AG09309 (cell line): ENCODE measurements around the gene EMCN.

Source experiments
- DNase-seq: peaks from one replicate; pipeline ENCODE4 v3.0.0-alpha.2; 2010; ENCODE audit warnings: low read depth
- H3K4me3 ChIP-seq: 2 replicates; pipeline ENCODE4 v1.5.1; 2011; ENCODE audit warnings: mild to moderate bottlenecking, low read depth, low read length, moderate library complexity; ENCODE audit not compliant: control insufficient read depth
- CTCF ChIP-seq: IDR thresholded peaks from 2 replicates; pipeline ENCODE4 v1.5.1; 2011; ENCODE audit warnings: mild to moderate bottlenecking, low read depth, low read length, inconsistent platforms; ENCODE audit not compliant: insufficient read depth, control insufficient read depth; ENCODE audit errors: missing control alignments

The EMCN gene

DNA sequence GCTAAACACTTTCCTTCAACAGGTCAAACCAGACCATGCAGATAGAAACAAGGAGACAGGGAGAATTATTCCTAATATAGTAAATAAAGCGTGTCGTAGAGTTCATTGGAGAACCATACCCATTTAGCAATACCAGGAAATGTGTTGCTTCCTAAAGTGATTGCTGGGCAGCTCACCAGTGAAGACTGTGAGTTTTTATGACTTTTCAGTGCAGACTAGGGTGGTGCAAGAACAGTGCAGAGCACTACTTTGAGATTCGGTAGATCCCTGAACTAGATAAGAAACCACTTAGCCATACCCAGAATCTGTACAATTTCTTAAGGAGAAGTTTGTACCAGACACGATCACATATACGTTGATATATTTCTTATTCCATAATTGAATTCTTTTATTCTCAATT, 87.4 kb downstream of the EMCN start:
- no peak overlapping the region for H3K4me3 ChIP-seq
- TF ChIP-seq CTCF: no peak
- no peak for DNase-seq

- no peak overlapping the region for H3K4me3 ChIP-seq
- no peak for TF ChIP-seq CTCF
- no peak for DNase-seq
Measured at GRCh38 chr4:100429616-100430015, 88.2 kb downstream of the EMCN start.

DNA sequence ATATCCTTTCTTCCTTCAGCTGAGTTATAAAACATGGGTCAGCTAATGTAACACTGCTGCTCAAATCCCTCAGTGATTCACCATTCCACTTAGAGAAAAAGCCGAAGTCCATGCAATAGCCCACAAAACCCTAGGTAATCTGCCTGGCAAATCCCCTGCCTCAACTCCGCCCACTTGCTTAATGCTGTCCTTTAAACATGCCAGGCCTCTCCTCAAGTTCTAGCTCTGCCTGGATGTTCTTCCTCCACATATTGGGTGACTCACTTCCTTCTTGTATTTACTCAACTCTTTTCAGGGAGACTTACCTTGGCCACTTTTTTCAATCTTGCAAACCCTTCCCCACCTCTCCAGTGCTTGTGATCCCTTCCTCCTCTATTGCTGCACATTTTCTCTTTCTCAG, 89.8 kb downstream of the EMCN start:
- peak; percentile 67 for DNase-seq
- TF ChIP-seq CTCF: no peak
- H3K4me3 ChIP-seq: no peak overlapping the region

DNA sequence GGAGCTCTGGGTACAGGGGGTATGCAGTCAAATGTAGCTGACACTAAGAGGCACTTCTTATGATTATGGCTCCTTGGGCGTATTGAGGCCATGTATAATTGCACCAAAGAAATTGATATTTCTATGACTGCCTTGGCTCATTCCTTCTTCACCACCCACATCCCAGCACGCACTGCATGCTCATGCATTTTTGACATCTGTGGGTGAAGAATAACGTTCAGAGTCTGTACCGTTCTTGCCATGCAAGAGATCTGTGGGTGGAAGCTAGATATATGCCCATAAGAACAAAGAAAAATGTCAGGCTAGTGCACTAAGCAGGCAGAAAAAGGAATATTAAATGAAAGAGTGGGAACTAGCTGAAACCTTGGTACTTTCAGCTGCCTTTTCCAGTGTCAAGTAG, 93.4 kb downstream of the EMCN start:
- DNase-seq: no peak
- H3K4me3 ChIP-seq: no peak overlapping the region
- TF ChIP-seq CTCF: no peak

- no peak for DNase-seq
- no peak for TF ChIP-seq CTCF
- H3K4me3 ChIP-seq: no peak overlapping the region
Measured at GRCh38 chr4:100422894-100423293, 94.9 kb downstream of the EMCN start.

- TF ChIP-seq CTCF: peak; percentile 58
- DNase-seq: no peak
Measured at GRCh38 chr4:100421361-100421978, 96.4 kb downstream of the EMCN start.

GRCh38 chr4:100420571-100420970, 97.3 kb downstream of the EMCN start:
- no peak for DNase-seq
- TF ChIP-seq CTCF: no peak
- H3K4me3 ChIP-seq: no peak overlapping the region

More at GRCh38 chr4:100421361-100421978, 96.4 kb downstream of the EMCN start:
- peak overlapping the region; percentile 30 for H3K4me3 ChIP-seq
